GM20000 (cell line): ENCODE measurements around the gene XPO4.
"Not testable (repeated sequence)": the region's sequence is repeated elsewhere in the genome, so short reads cannot be mapped to it uniquely, and the experiment has no call there.

Experiments
- DNase-seq: peaks from one replicate; pipeline ENCODE4 v3.0.0; 2012; ENCODE audit warnings: low spot score
- TF ChIP-seq, protein P1 (sequence below): IDR thresholded peaks from 2 replicates; pipeline ENCODE4 v1.5.1; 2012; ENCODE audit warnings: mild to moderate bottlenecking, control low read depth; ENCODE audit errors: extremely low read depth, missing control alignments

XPO4 gene

DNA sequence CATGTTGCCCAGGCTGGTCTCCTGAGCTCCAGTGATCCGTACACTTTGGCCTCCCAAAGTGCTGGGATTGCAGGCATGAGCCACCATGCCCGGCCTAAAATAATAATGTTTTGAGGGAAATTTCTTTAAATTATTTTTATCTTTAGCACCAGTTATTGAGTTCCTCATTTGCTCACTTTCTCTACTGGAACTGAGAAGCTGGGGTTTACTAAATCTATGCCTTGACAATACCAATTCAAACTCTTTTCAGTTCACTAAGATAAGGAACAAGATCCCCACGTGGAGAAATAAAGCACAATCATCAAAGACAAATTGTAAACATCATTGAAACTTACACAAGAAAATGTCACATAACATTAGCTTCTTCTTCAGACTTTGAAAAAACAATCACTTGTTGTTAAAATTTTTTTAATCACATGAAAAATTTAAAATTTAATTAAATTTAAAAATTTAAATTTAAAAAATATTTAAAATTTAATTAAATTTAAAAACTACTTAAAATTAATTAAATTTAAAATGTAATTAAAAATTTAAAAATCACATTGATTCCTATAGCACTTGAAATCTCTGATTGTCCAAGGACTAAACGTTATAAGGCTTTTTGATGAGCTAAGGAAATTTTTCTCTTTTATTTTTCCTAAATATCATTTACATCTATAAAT, 25.2 kb upstream of the XPO4 start:
- TF ChIP-seq, protein P1, sequence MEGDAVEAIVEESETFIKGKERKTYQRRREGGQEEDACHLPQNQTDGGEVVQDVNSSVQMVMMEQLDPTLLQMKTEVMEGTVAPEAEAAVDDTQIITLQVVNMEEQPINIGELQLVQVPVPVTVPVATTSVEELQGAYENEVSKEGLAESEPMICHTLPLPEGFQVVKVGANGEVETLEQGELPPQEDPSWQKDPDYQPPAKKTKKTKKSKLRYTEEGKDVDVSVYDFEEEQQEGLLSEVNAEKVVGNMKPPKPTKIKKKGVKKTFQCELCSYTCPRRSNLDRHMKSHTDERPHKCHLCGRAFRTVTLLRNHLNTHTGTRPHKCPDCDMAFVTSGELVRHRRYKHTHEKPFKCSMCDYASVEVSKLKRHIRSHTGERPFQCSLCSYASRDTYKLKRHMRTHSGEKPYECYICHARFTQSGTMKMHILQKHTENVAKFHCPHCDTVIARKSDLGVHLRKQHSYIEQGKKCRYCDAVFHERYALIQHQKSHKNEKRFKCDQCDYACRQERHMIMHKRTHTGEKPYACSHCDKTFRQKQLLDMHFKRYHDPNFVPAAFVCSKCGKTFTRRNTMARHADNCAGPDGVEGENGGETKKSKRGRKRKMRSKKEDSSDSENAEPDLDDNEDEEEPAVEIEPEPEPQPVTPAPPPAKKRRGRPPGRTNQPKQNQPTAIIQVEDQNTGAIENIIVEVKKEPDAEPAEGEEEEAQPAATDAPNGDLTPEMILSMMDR: no peak
- DNase-seq: no peak

DNA sequence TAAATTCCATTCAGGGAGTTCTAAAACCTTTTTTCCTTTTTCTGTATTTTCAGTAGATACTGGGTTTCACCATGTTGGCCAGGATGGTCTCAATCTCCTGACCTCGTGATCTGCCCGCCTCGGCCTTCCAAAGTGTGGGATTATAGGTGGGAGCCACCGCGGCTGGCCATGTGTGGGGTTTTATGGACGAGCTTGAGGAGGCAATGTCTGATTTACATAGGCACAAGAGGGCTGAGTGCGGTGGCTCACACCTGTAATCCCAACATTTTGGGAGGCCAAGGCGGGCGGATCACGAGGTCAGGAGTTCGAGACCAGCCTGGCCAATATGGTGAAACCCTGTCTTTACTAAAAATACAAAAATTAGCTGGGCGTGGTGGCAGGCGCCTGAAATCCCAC, 22.8 kb upstream of the XPO4 start:
- DNase-seq: not testable (repeated sequence)

DNA sequence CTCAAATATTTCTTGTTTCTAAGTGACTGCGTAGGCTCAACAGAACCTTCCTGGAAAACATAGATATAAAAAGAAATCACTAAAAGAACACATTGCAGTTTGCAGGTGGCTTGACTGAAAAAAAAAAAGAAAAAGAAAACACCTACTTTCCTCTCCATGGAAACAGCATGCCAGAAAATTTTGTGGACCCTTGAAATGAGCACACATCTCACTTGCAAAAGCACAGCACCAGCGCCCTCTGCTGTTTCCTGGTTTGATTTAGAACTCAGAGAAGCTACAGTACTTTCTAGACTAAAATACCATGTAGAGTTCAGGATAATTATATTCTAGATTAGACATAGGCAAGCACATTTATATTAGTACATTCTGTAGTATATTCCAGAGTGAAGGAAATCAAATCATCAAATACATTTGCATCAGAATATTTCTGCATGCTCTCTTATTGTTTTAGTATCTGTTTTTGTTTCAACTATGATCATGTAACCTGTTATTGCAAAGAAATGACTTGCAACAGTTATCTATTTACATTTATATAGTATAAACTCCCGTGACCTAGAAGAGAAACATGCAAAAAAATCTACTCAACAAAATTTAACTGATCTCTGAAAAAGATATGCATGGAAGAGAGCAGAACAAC, 22.3 kb upstream of the XPO4 start:
- TF ChIP-seq, protein P1: peak; percentile 73
- peak; percentile 45 for DNase-seq

DNA sequence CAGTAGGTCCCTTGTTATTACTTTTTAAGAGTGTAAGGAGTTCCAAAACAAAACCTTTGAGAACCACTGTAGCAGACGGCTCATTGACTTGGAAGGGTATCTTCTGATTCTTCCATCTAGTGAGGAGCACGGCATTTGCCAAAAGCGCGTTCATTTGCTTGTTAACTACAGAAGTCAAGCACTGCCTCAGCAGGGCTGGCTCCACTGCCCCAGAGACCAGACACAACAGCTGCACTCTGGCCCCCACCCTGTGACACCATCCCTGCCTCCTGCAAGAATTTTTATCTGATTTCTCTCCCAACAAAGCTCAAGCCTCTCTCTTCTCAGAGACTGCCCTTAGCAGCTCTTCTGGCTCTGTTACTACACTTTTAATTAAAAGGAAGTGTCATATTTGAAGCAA, 20.7 kb upstream of the XPO4 start:
- TF ChIP-seq, protein P1: no peak
- DNase-seq: no peak

DNA sequence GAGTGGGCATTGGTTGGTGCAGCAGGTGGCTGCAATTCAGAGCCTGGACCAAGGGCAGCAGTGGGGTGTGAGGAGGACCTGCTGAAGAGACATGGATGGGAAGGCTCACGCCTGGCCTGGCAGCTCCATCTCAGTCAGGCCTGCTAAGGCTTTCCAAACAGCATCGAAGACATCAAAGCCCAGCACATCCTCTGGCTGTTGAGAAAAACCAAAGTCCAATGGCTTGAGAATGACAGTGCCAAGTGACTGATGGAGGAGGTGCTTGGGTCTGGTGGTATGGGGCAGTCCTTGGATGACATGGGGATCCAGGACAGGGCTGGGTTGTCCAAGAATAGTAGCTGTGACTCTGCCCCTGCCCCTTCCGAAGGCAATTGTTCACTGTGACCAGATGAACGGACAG, 19.0 kb upstream of the XPO4 start:
- DNase-seq: no peak
- TF ChIP-seq, protein P1: no peak

DNA sequence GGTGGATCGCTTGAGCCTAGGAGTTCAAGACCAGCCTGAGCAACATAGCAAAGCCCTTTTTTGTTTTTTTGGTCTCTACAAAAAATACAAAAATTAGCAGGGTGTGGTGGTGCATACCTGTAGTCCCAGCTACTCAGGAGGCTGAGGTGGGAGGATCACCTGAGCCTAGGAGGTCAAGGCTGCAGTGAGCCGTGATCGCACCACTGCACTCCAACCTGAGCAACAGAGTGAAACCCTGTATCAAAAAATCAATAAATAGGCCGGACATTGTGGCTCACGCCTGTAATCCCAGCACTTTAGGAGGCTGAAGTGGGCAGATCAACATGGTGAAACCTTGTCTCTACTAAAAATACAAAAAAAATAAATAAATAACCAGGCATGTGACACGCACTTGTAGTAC, 13.1 kb upstream of the XPO4 start:
- DNase-seq: not testable (repeated sequence)

DNA sequence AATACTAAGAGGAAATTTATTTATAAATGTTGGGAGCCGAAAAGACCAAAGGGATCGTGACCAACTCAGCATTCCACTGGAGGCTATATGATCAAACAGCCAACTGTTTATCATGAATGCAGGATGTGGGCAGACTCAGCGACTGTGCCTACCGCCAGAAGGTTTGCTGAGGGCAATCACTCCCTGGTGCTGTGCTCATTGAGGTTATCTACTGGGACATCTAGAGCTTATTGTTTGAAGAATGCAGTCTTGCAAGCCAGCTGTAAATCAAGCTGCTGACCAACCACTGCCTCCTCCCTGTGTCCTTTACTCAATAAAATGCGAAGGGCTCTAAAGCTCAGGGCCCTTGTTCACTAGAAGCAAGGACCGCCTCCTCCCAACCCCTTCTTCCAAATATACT, 8.5 kb upstream of the XPO4 start:
- TF ChIP-seq, protein P1: no peak
- DNase-seq: no peak

DNA sequence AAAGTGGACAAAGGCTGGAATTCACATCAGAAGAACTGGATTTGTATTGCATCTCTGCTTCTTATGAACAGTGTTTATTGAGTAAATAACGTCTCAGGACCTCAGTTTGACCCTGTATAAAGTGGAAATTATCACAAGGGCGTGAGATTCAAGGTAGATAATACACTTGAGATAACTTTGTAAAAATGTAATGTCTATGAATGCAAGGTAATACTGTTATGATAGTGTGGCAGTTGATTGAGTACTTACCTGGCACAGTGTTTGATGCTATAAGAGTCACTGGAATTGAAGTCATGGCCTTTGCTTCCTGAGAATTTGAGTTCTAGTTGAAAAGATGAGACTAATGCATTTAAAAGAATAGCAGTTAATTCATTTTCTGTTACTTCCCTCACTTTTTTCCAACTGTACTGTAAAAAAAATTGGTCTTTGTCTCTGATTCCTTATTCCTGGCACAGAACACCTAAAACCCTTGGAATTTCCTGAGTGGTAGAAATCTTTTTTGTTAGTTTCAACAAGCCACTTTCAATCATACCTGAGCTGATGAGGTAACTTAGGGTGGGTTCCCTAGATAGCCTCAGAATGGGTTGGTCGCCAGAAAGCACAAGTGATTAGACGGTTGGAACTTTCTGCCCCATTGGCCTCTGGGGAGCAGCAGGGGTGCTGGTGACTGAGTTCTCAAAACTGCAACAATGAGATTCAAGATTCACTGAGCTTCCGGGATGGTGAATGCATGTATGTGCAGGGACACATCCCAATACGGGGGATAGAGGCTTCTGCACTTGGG, 6.4 kb upstream of the XPO4 start:
- DNase-seq: no peak
- TF ChIP-seq, protein P1: no peak
